Left colon (tissue), 2 donors: ENCODE measurements around the gene UBE2C. TPM values are rescaled to one million over a fixed set of nuclear protein-coding genes. Genes with fewer than 3 reads are reported as not detected.
"Not testable (repeated sequence)": the region's sequence is repeated elsewhere in the genome, so short reads cannot be mapped to it uniquely, and the experiment has no call there.

ENCODE experiments used
- ATAC-seq: fragments of 200-7000 bp; cut with Tn5 transposase; one replicate; pipeline ENCODE4 v1.9.1; 2020; ENCODE audit warnings: mild to moderate bottlenecking, moderate library complexity
- DNase-seq, 2 donors: peaks; one replicate each; pipeline ENCODE4 v3.0.0-alpha.2; 2020
- intact Hi-C, 2 donors: fragments of 100-400 bp; cut with DNase I in 1 of 2; cut with micrococcal nuclease in 1 of 2; formaldehyde crosslinking; loops; one replicate each; pipeline versions ENCODE4 v1.11.2 to v1.14.0; 2022; cut with DNase I, micrococcal nuclease
- total RNA-seq, 2 donors: library from RNA; stranded (reverse); fragmentation: NEBNext Ultra II Directional; extraction: Animal tissue kit (Norgen Biotek cat#: 25700); gene quantifications; one replicate each; pipeline ENCODE4 v1.2.1, GENCODE V29; 2021
- donor health status: DM: no; HTN: no; CAD: no.
- donor health status: DM: yes; HTN: yes; CAD: no.

The UBE2C gene
- total RNA-seq, 2 donors from 2014 or later, result 6.8 to 22.3 TPM

GRCh38 chr20:45826381-45827019, 14.1 kb downstream of the UBE2C start:
- no peak for ATAC-seq
- intact Hi-C loops, result no loop called here
- no peak for DNase-seq

GRCh38 chr20:45827030-45827652, 14.7 kb downstream of the UBE2C start, which contains the start of gene TNNC2:
TSS of gene TNNC2 (minus strand) at chr20:45827312. CDS start at chr20:45827248, 64 bp downstream.
- intact Hi-C loops, result no loop called here
- ATAC-seq (no peak), DNase-seq (no peak)

GRCh38 chr20:45827712-45828111, 15.3 kb downstream of the UBE2C start:
- no peak for ATAC-seq
- no peak for DNase-seq
- intact Hi-C loops, result no loop called here

- ATAC-seq, result no peak
- DNase-seq, result no peak
- intact Hi-C loops, result no loop called here
Measured at GRCh38 chr20:45828589-45828988, 16.1 kb downstream of the UBE2C start.

- intact Hi-C loops, ATAC-seq, DNase-seq: not testable (repeated sequence)
Measured at GRCh38 chr20:45829673-45830106, 17.2 kb downstream of the UBE2C start.

- intact Hi-C loops, result no loop called here
- DNase-seq (no peak), ATAC-seq (no peak)
Measured at GRCh38 chr20:45832619-45833018, 20.2 kb downstream of the UBE2C start.

GRCh38 chr20:45833030-45833882, 20.8 kb downstream of the UBE2C start, which contains the start of gene SNX21:
TSS of gene SNX21 (plus strand) at chr20:45833799. CDS start at chr20:45833920, 121 bp downstream.
- DNase-seq (peak; percentile 82 to 83), ATAC-seq (peak; percentile 90)
- intact Hi-C loops, result no loop called here

- intact Hi-C loops, result no loop called here
- DNase-seq (peak; percentile 63 to 73), ATAC-seq (peak; percentile 80)
Measured at GRCh38 chr20:45833883-45834796, 21.7 kb downstream of the UBE2C start.

GRCh38 chr20:45834797-45835161, 22.3 kb downstream of the UBE2C start:
- ATAC-seq (no peak), DNase-seq (no peak)

GRCh38 chr20:45835329-45835765, 22.9 kb downstream of the UBE2C start:
- intact Hi-C loops, result no loop called here
- DNase-seq (no peak), ATAC-seq (no peak)

More at GRCh38 chr20:45834797-45835161, 22.3 kb downstream of the UBE2C start:
- intact Hi-C loops, result no loop called here

- ATAC-seq (no peak), DNase-seq (no peak)
- intact Hi-C loops, result no loop called here
Measured at GRCh38 chr20:45835825-45836224, 23.4 kb downstream of the UBE2C start.

- DNase-seq, result no peak
- intact Hi-C loops, result no loop called here
- no peak for ATAC-seq
Measured at GRCh38 chr20:45836841-45837240, 24.4 kb downstream of the UBE2C start.

- peak; percentile 7 for ATAC-seq
Measured at GRCh38 chr20:45840700-45841198, 28.3 kb downstream of the UBE2C start.

GRCh38 chr20:45841407-45842129, 29.1 kb downstream of the UBE2C start:
- intact Hi-C loops, result no loop called here
- ATAC-seq (peak; percentile 16), DNase-seq (no peak)

More at GRCh38 chr20:45840700-45841198, 28.3 kb downstream of the UBE2C start:
- intact Hi-C loops, result no loop called here
- DNase-seq, result no peak

GRCh38 chr20:45842169-45842812, 29.8 kb downstream of the UBE2C start:
- intact Hi-C loops, result no loop called here
- ATAC-seq (peak; percentile 24), DNase-seq (no peak)

GRCh38 chr20:45843506-45843905, 31.1 kb downstream of the UBE2C start:
- no peak for DNase-seq
- intact Hi-C loops, result no loop called here
- ATAC-seq, result no peak

- intact Hi-C loops, result no loop called here
- ATAC-seq, result no peak
- DNase-seq, result no peak
Measured at GRCh38 chr20:45845452-45845851, 33.0 kb downstream of the UBE2C start.
